H1 (cell line): ENCODE measurements around the gene PSMC5. TPM values are rescaled to one million over a fixed set of nuclear protein-coding genes. Genes with fewer than 3 reads are reported as not detected.
A peak's percentile ranks its signal among the peaks of the same experiment; 100 is the strongest.
"Not testable (repeated sequence)": the region's sequence is repeated elsewhere in the genome, so short reads cannot be mapped to it uniquely, and the experiment has no call there.

Experiments used
- CTCF ChIA-PET: fragments of 300-600 bp; sonication (Branson Sonifier 250); formaldehyde crosslinking; loops from one replicate; lab custom pipeline; 2021; ENCODE audit not compliant: partially characterized antibody; lab: Charles Lee
- POLR2A ChIA-PET: fragments of 300-600 bp; sonication (Branson Sonifier 250); formaldehyde crosslinking; loops from one replicate; lab custom pipeline; 2021; ENCODE audit warnings: inconsistent platforms; ENCODE audit not compliant: partially characterized antibody; lab: Charles Lee
- DNase-seq, 2 experiments: peaks; one replicate each; pipeline versions ENCODE4 v3.0.0 to v3.0.0-alpha.2; 2010 to 2022; ENCODE audit warnings: low spot score in 2 of 2, low read depth in 1 of 2, mixed read lengths in 1 of 2
- FAIRE-seq: peaks from 2 replicates; lab custom pipeline; 2011; peaks lifted over from hg19 to GRCh38; lab: Jason Lieb, UNC
- H2AFZ ChIP-seq: 2 replicates; pipeline ENCODE4 v1.8.1; 2012; ENCODE audit warnings: low read length, inconsistent platforms
- H2AK5ac ChIP-seq: 2 replicates; pipeline ENCODE4 v1.6.1; 2013; ENCODE audit warnings: low read depth, low read length
- H2BK120ac ChIP-seq: replicated peaks from 2 replicates; pipeline ENCODE3; 2013; ENCODE audit warnings: low read depth, low read length, inconsistent platforms
- H2BK12ac ChIP-seq: 2 replicates; pipeline ENCODE4 v1.6.1; 2013; ENCODE audit warnings: low read depth, low read length
- H2BK15ac ChIP-seq: 2 replicates; pipeline ENCODE4 v1.6.1; 2013; ENCODE audit warnings: low read length
- H2BK20ac ChIP-seq: 2 replicates; pipeline ENCODE4 v1.6.1; 2013; ENCODE audit warnings: low read length
- H2BK5ac ChIP-seq: 2 replicates; pipeline ENCODE4 v1.6.1; 2013; ENCODE audit warnings: low read depth, low read length
- H3K14ac ChIP-seq: 2 replicates; pipeline ENCODE4 v1.6.1; 2013; ENCODE audit warnings: inconsistent platforms; ENCODE audit not compliant: insufficient read length
- H3K18ac ChIP-seq: 2 replicates; pipeline ENCODE4 v1.6.1; 2013; ENCODE audit warnings: low read length; ENCODE audit errors: extremely low read depth
- H3K23ac ChIP-seq: 2 replicates; pipeline ENCODE4 v1.6.1; 2013; ENCODE audit warnings: inconsistent platforms; ENCODE audit not compliant: insufficient read length
- H3K23me2 ChIP-seq: 2 replicates; pipeline ENCODE4 v1.6.1; 2013; ENCODE audit warnings: low read depth, low read length
- H3K27ac ChIP-seq: 2 replicates; pipeline ENCODE4 v1.6.1; 2011; ENCODE audit warnings: low read depth, low read length, inconsistent platforms
- H3K27me3 ChIP-seq, 4 experiments: replicated peaks in 1 of 4; 1 replicate in 1 of 4; 2 replicates in 3 of 4; pipeline versions ENCODE4 v1.6.1 to v1.8.1; 2011 to 2013; ENCODE audit warnings: low read length in 3 of 4, mild to moderate bottlenecking in 3 of 4, inconsistent platforms in 2 of 4, mixed read lengths in 2 of 4, moderate library complexity in 1 of 4; ENCODE audit not compliant: control insufficient read depth in 3 of 4, insufficient read depth in 3 of 4; ENCODE audit errors: extremely low read depth in 1 of 4
- H3K36me3 ChIP-seq, 4 experiments: 2 replicates each; pipeline versions ENCODE4 v1.6.1 to v1.8.1; 2011 to 2013; ENCODE audit warnings: mild to moderate bottlenecking in 4 of 4, low read length in 3 of 4, moderate library complexity in 2 of 4, control low read depth in 1 of 4, inconsistent platforms in 1 of 4; ENCODE audit not compliant: insufficient read depth in 4 of 4, control insufficient read depth in 2 of 4
- H3K4ac ChIP-seq: replicated peaks from 2 replicates; pipeline ENCODE3; 2013; ENCODE audit warnings: low read length, low read depth, mixed read lengths, inconsistent platforms; ENCODE audit not compliant: insufficient read length
- H3K4me1 ChIP-seq, 4 experiments: replicated peaks in 1 of 4; 1 replicate in 1 of 4; 2 replicates in 3 of 4; pipeline versions ENCODE4 v1.6.1 to v1.8.1; 2011 to 2013; ENCODE audit warnings: low read length in 3 of 4, inconsistent platforms in 2 of 4, mixed read lengths in 1 of 4; ENCODE audit not compliant: insufficient read depth in 4 of 4, control insufficient read depth in 3 of 4
- H3K4me2 ChIP-seq, 2 experiments: 2 replicates each; pipeline versions ENCODE4 v1.6.1 to v1.8.1; 2011 to 2013; ENCODE audit warnings: low read depth in 2 of 2, low read length in 2 of 2, control low read depth in 1 of 2, inconsistent platforms in 1 of 2, mild to moderate bottlenecking in 1 of 2; ENCODE audit not compliant: insufficient read depth in 1 of 2
- H3K4me3 ChIP-seq, 4 experiments: fragments of 200-600, 300-600 bp in 1 of 4; sonication (generic), shearing (Covaris generic), sonication (Bioruptor Twin) in 1 of 4; 2 replicates each; pipeline versions ENCODE4 v1.5.1 to v1.8.1; 2011 to 2016; ENCODE audit warnings: low read length in 4 of 4, low read depth in 3 of 4, control low read depth in 2 of 4, inconsistent platforms in 2 of 4, mild to moderate bottlenecking in 2 of 4, mixed read lengths in 1 of 4, moderate library complexity in 1 of 4; ENCODE audit not compliant: insufficient read depth in 2 of 4; ENCODE audit errors: extremely low read depth in 1 of 4
- H3K56ac ChIP-seq: replicated peaks from 2 replicates; pipeline ENCODE3; 2013; ENCODE audit warnings: low read depth, mild to moderate bottlenecking, mixed read lengths, low read length, inconsistent platforms; ENCODE audit not compliant: insufficient read length
- H3K79me1 ChIP-seq: 2 replicates; pipeline ENCODE4 v1.6.1; 2013; ENCODE audit warnings: low read depth, low read length, control low read depth
- H3K79me2 ChIP-seq, 2 experiments: 2 replicates each; pipeline versions ENCODE4 v1.6.1 to v1.8.1; 2012 to 2013; ENCODE audit warnings: low read length in 2 of 2, mild to moderate bottlenecking in 2 of 2, inconsistent platforms in 1 of 2; ENCODE audit not compliant: insufficient read depth in 2 of 2, control insufficient read depth in 1 of 2
- H3K9ac ChIP-seq, 4 experiments: replicated peaks in 1 of 4; 1 replicate in 1 of 4; 2 replicates in 3 of 4; pipeline versions ENCODE4 v1.6.1 to v1.8.1; 2011 to 2013; ENCODE audit warnings: low read depth in 3 of 4, low read length in 3 of 4, control low read depth in 2 of 4, mild to moderate bottlenecking in 2 of 4, moderate library complexity in 2 of 4, inconsistent platforms in 1 of 4; ENCODE audit errors: extremely low read depth in 1 of 4
- H3K9me3 ChIP-seq, 2 experiments: 2 replicates each; pipeline versions ENCODE4 v1.6.1 to v1.8.1; 2012 to 2013; ENCODE audit warnings: mild to moderate bottlenecking in 2 of 2, moderate library complexity in 2 of 2, control low read depth in 1 of 2, inconsistent platforms in 1 of 2, low read depth in 1 of 2, low read length in 1 of 2, mixed read lengths in 1 of 2; ENCODE audit not compliant: insufficient read depth in 2 of 2
- H4K20me1 ChIP-seq, 2 experiments: replicated peaks in 1 of 2; 2 replicates each; pipeline versions ENCODE3 to v1.8.1; 2011 to 2013; ENCODE audit warnings: inconsistent platforms in 2 of 2, low read length in 2 of 2, mild to moderate bottlenecking in 1 of 2; ENCODE audit not compliant: insufficient read depth in 2 of 2, control insufficient read depth in 1 of 2
- H4K5ac ChIP-seq: 2 replicates; pipeline ENCODE4 v1.6.1; 2013; ENCODE audit warnings: low read length, low read depth, mixed read lengths, inconsistent platforms; ENCODE audit not compliant: insufficient read length
- H4K8ac ChIP-seq: 2 replicates; pipeline ENCODE4 v1.8.0; 2013; ENCODE audit warnings: mild to moderate bottlenecking, moderate library complexity, low read length, inconsistent platforms; ENCODE audit not compliant: insufficient read depth; ENCODE audit errors: extremely low read depth
- H4K91ac ChIP-seq: replicated peaks from 2 replicates; pipeline ENCODE3; 2013; ENCODE audit warnings: low read length, mixed read lengths, inconsistent platforms; ENCODE audit not compliant: insufficient read length
- WGBS, 2 experiments: shearing (Covaris generic) in 1 of 2; methylation state at CpG; one replicate each; pipeline versions ENCODE4 v1.1.6 to v1.1.7; 2013 to 2015; ENCODE audit warnings: low lambda C conversion rate in 2 of 2, mixed read lengths in 2 of 2, inconsistent platforms in 1 of 2, low coverage in 1 of 2, missing lambda C conversion rate in 1 of 2; ENCODE audit not compliant: insufficient replicate concordance in 2 of 2, insufficient coverage in 1 of 2, insufficient read length in 1 of 2; ENCODE audit errors: extremely low coverage in 1 of 2, missing lambda C conversion rate in 1 of 2; 5-methylcytosine and 5-hydroxymethylcytosine counted together
- polyA plus RNA-seq, 7 experiments: library from polyadenylated mRNA; depleted of rRNA in 3 of 7; stranded (reverse) in 5 of 7; unstranded in 2 of 7; fragments of >200 nt in 5 of 7; fragments of 200-250 nt in 2 of 7; gene quantifications; 1 replicate in 5 of 7; 2 replicates in 1 of 7; 4 replicates in 1 of 7; pipeline versions ENCODE4 v1.2.1 to v1.2.3, GENCODE V29; 2011 to 2013; ENCODE audit warnings: missing spikeins in 2 of 7, mixed read lengths in 2 of 7
- total RNA-seq: library from RNA; stranded (reverse); fragmentation: NEBNext Ultra II Directional; extraction: Animal tissue kit (Norgen Biotek cat#: 25700); gene quantifications from 2 replicates; pipeline ENCODE4 v1.2.1, GENCODE V29; 2021

PSMC5 gene
- total and polyA plus RNA-seq, 2 of the 8 experiments (the other 6 are each of a cell fraction or from before 2014, with no cell fraction given) = 172 to 180 TPM

GRCh38 chr17:63843387-63843888, 16.2 kb downstream of the PSMC5 start:
- H2BK5ac ChIP-seq, H2BK15ac ChIP-seq, H2AK5ac ChIP-seq, H3K23me2 ChIP-seq, H2BK20ac ChIP-seq, H3K27ac ChIP-seq, H3K18ac ChIP-seq, H4K91ac ChIP-seq, H2BK120ac ChIP-seq, H3K4ac ChIP-seq, FAIRE-seq, H3K14ac ChIP-seq, H3K56ac ChIP-seq, H3K36me3 ChIP-seq, H4K20me1 ChIP-seq, H3K9me3 ChIP-seq, H2BK12ac ChIP-seq, H3K79me1 ChIP-seq, H3K23ac ChIP-seq, H3K9ac ChIP-seq, DNase-seq: not testable (repeated sequence)
- Histone ChIP-seq H2AFZ (peak overlapping the region; percentile 43; the same call in 1 of the 2 replicates), H3K4me1 (peaks cover 3 to 19% (median 19%) of the 10 kb centered on the region in 4 experiments), H3K79me2 (peaks cover 11 to 25% of the 10 kb centered on the region in 2 experiments), H3K27me3 (peaks cover 0 to 23% (median 16%) of the 10 kb centered on the region in 4 experiments; a peak in 6 of 7 replicates), H3K4me3 (peak overlapping the region; percentile 59 to 97 (median 65)), H4K8ac (peak overlapping the region; percentile 54; the same call in 1 of the 2 replicates), H3K4me2 (peak overlapping the region; percentile 59), H4K5ac (peak overlapping the region; percentile 23)
- CTCF ChIA-PET = interaction anchor here (0.9 to 6.9 kb wide), 3 partner anchors 9 to 15 kb away, joined by 3 to 77 read pairs (median 7); no protein-coding TSS in a partner anchor
- WGBS, 2 experiments = 52% methylated on average over 16 of the region's 19 CpGs; no CpG with 5 or more reads in 1 of the 2 experiments
- POLR2A ChIA-PET = interaction anchor here (0.9 to 27.8 kb wide), 3 partner anchors 10 to 70 kb away, joined by 3 to 593 read pairs (median 13); partner anchors contain the start of genes CCDC47, DDX42, FTSJ3 and PSMC5
